Activated CD4-positive, CD25-positive, alpha-beta regulatory T cell (primary cell): Measurements from ENCODE around the gene PHACTR1.

Source experiments
- DNase-seq, 4 experiments: peaks; one replicate each; lab custom pipeline; 2025; lab: John Stamatoyannopoulos, UW

PHACTR1 gene

GRCh38 chr6:12992770-12993169, 276.2 kb downstream of the PHACTR1 start:
- no peak for DNase-seq

GRCh38 chr6:12993283-12993898, 276.8 kb downstream of the PHACTR1 start:
- no peak for DNase-seq

GRCh38 chr6:12995419-12995818, 278.9 kb downstream of the PHACTR1 start:
- DNase-seq, result no peak

GRCh38 chr6:13000537-13000936, 284.0 kb downstream of the PHACTR1 start:
- no peak for DNase-seq

- DNase-seq, result no peak
Measured at GRCh38 chr6:13001927-13002326, 285.4 kb downstream of the PHACTR1 start.

GRCh38 chr6:13004601-13005000, 288.0 kb downstream of the PHACTR1 start:
- no peak for DNase-seq

- DNase-seq, result no peak
Measured at GRCh38 chr6:13005994-13006393, 289.4 kb downstream of the PHACTR1 start.

- DNase-seq, result no peak
Measured at GRCh38 chr6:13006578-13007300, 290.2 kb downstream of the PHACTR1 start.

- DNase-seq, result no peak
Measured at GRCh38 chr6:13007744-13008143, 291.2 kb downstream of the PHACTR1 start.

- DNase-seq, result no peak
Measured at GRCh38 chr6:13009031-13009430, 292.5 kb downstream of the PHACTR1 start.

GRCh38 chr6:13009461-13009860, 292.9 kb downstream of the PHACTR1 start:
- no peak for DNase-seq

- no peak for DNase-seq
Measured at GRCh38 chr6:13011612-13012146, 295.1 kb downstream of the PHACTR1 start.

- DNase-seq, result no peak
Measured at GRCh38 chr6:13012296-13012695, 295.7 kb downstream of the PHACTR1 start.

GRCh38 chr6:13012977-13013680, 296.6 kb downstream of the PHACTR1 start:
- DNase-seq, result no peak

GRCh38 chr6:13013681-13014503, 297.3 kb downstream of the PHACTR1 start:
- DNase-seq, result no peak

GRCh38 chr6:13014504-13015378, 298.2 kb downstream of the PHACTR1 start:
- DNase-seq, result no peak

GRCh38 chr6:13015379-13015681, 298.8 kb downstream of the PHACTR1 start:
- no peak for DNase-seq

- no peak for DNase-seq
Measured at GRCh38 chr6:13024616-13025015, 308.0 kb downstream of the PHACTR1 start.

GRCh38 chr6:13025893-13026499, 309.4 kb downstream of the PHACTR1 start:
- DNase-seq, result no peak

- DNase-seq, result no peak
Measured at GRCh38 chr6:13026557-13026956, 310.0 kb downstream of the PHACTR1 start.

GRCh38 chr6:13027207-13027606, 310.6 kb downstream of the PHACTR1 start:
- no peak for DNase-seq
